NCI-H345 treated with DMSO at 0.1 percent for 48 hours (cell line): ENCODE data around the gene NOL12.
A peak's percentile ranks its signal among the peaks of the same experiment; 100 is the strongest.
"Not testable (repeated sequence)": the region's sequence is repeated elsewhere in the genome, so short reads cannot be mapped to it uniquely, and the experiment has no call there.

Experiments used
- DNase-seq: peaks from one replicate; lab custom pipeline; 2025; ENCODE audit not compliant: unreplicated experiment; lab: John Stamatoyannopoulos, UW

Gene NOL12

GRCh38 chr22:37686002-37686982 is at the start of gene NOL12:
NOL12 (plus strand) TSS chr22:37686343; CDS start chr22:37686393, 50 bp downstream.
- peak; percentile 48 for DNase-seq

- no peak for DNase-seq
Observed at GRCh38 chr22:37636949-37637273, 49.2 kb upstream of the NOL12 start.

- DNase-seq, result no peak
Observed at GRCh38 chr22:37638391-37639069, 47.6 kb upstream of the NOL12 start.

- DNase-seq, result no peak
Observed at GRCh38 chr22:37639070-37639760, 46.9 kb upstream of the NOL12 start, which contains the start of gene SH3BP1. SH3BP1 (plus strand) TSS chr22:37639669; CDS start chr22:37639788, 119 bp downstream.

GRCh38 chr22:37639771-37640590 is 46.2 kb upstream of the NOL12 start:
- DNase-seq, result no peak

- DNase-seq, result no peak
Observed at GRCh38 chr22:37640591-37641560, 45.3 kb upstream of the NOL12 start.

- DNase-seq, result no peak
Observed at GRCh38 chr22:37641561-37641949, 44.6 kb upstream of the NOL12 start.

- peak; percentile 3 for DNase-seq
Observed at GRCh38 chr22:37643225-37643847, 42.8 kb upstream of the NOL12 start.

GRCh38 chr22:37647317-37647716 is 38.8 kb upstream of the NOL12 start:
- DNase-seq, result no peak

GRCh38 chr22:37647928-37648327 is 38.2 kb upstream of the NOL12 start:
- no peak for DNase-seq

GRCh38 chr22:37650463-37651136 is 35.5 kb upstream of the NOL12 start:
- no peak for DNase-seq

- DNase-seq, result no peak
Observed at GRCh38 chr22:37654563-37655251, 31.4 kb upstream of the NOL12 start.

- no peak for DNase-seq
Observed at GRCh38 chr22:37655252-37655563, 30.9 kb upstream of the NOL12 start.

- DNase-seq, result not testable (repeated sequence)
Observed at GRCh38 chr22:37656583-37656982, 29.6 kb upstream of the NOL12 start.

GRCh38 chr22:37657590-37658132 is 28.5 kb upstream of the NOL12 start:
- no peak for DNase-seq

GRCh38 chr22:37658133-37659065 is 27.7 kb upstream of the NOL12 start, which contains the start of gene PDXP:
PDXP (plus strand) TSS chr22:37658723; CDS start chr22:37658783, 60 bp downstream.
- peak; percentile 92 for DNase-seq
